Stomach (tissue), 4 donors: ENCODE data around the gene GAS1.

Source experiments
- CTCF ChIP-seq, 7 experiments: fragments of 450-650 bp in 4 of 7; fragments of 200-600 bp in 3 of 7; sonication (generic) in 3 of 7; IDR thresholded peaks; one replicate each; pipeline ENCODE4 v1.5.1; 2016 to 2019; ENCODE audit warnings: antibody characterized with exemption in 7 of 7, control low read depth in 2 of 7, mild to moderate bottlenecking in 1 of 7
- EP300 ChIP-seq: sonication (generic); formaldehyde crosslinking; IDR thresholded peaks from one replicate; pipeline ENCODE4 v1.6.1; 2017; ENCODE audit warnings: antibody characterized with exemption
- POLR2A ChIP-seq, 4 donors: fragments of 450-650 bp; IDR thresholded peaks; one replicate each; pipeline ENCODE4 v1.6.1; 2016; ENCODE audit warnings: antibody characterized with exemption in 4 of 4, control low read depth in 2 of 4, mild to moderate bottlenecking in 1 of 4, moderate library complexity in 1 of 4

GRCh38 chr9:86939321-86939720 is 8.0 kb downstream of the GAS1 start:
- no peak for TF ChIP-seq CTCF (IDR thresholded peaks at IDR 0.05)
- no peak for TF ChIP-seq EP300
- no peak for TF ChIP-seq POLR2A (IDR thresholded peaks at IDR 0.05)
